CD14-positive monocyte (primary cell): ENCODE measurements around the gene ARAP2. TPM values are rescaled to one million over a fixed set of nuclear protein-coding genes. Genes with fewer than 3 reads are reported as not detected.
A peak's percentile ranks its signal among the peaks of the same experiment; 100 is the strongest.

Experiments used
- DNase-seq, 3 donors: peaks; one replicate each; pipeline ENCODE4 v3.0.0-alpha.2; 2011 to 2022
- H2AFZ ChIP-seq: 2 replicates; pipeline ENCODE4 v1.6.0; 2012; ENCODE audit warnings: mild to moderate bottlenecking, low read depth, low read length, inconsistent platforms; ENCODE audit not compliant: insufficient read depth, poor library complexity, severe bottlenecking
- H3K27ac ChIP-seq, 2 donors: 1 replicate in 1 of 2; 2 replicates in 1 of 2; pipeline ENCODE4 v1.5.1; 2012 to 2013; ENCODE audit warnings: low read length in 2 of 2, control low read depth in 1 of 2, inconsistent platforms in 1 of 2, low read depth in 1 of 2, mild to moderate bottlenecking in 1 of 2
- H3K27me3 ChIP-seq, 2 donors: one replicate each; pipeline versions ENCODE4 v1.6.0 to v1.6.1; 2011 to 2013; ENCODE audit warnings: low read length in 2 of 2; ENCODE audit not compliant: control insufficient read depth in 2 of 2, insufficient read depth in 2 of 2
- H3K36me3 ChIP-seq, 2 donors: replicated peaks in 1 of 2; 1 replicate in 1 of 2; 2 replicates in 1 of 2; pipeline versions ENCODE4 v1.5.1 to v1.6.1; 2012 to 2013; ENCODE audit warnings: low read length in 2 of 2, control low read depth in 1 of 2, inconsistent platforms in 1 of 2, mild to moderate bottlenecking in 1 of 2; ENCODE audit not compliant: insufficient read depth in 2 of 2, control insufficient read depth in 1 of 2
- H3K4me1 ChIP-seq, 2 donors: 1 replicate in 1 of 2; 2 replicates in 1 of 2; pipeline versions ENCODE4 v1.5.1 to v1.6.1; 2012 to 2013; ENCODE audit warnings: low read length in 2 of 2, control low read depth in 1 of 2, inconsistent platforms in 1 of 2, mild to moderate bottlenecking in 1 of 2, moderate library complexity in 1 of 2; ENCODE audit not compliant: insufficient read depth in 2 of 2, control insufficient read depth in 1 of 2
- H3K4me2 ChIP-seq: replicated peaks from 2 replicates; pipeline ENCODE3; 2012; ENCODE audit warnings: low read length, moderate library complexity, mild to moderate bottlenecking; ENCODE audit not compliant: poor library complexity, severe bottlenecking; ENCODE audit errors: extremely low read depth
- H3K4me3 ChIP-seq, 3 experiments: fragments of 200-600 bp in 1 of 3; sonication (generic) in 1 of 3; replicated peaks in 1 of 3; 1 replicate in 2 of 3; 2 replicates in 1 of 3; pipeline ENCODE4 v1.5.1; 2011 to 2013; ENCODE audit warnings: low read length in 3 of 3, mild to moderate bottlenecking in 3 of 3, control low read depth in 2 of 3, low read depth in 2 of 3, inconsistent platforms in 1 of 3, moderate library complexity in 1 of 3
- H3K79me2 ChIP-seq: 2 replicates; pipeline ENCODE4 v1.6.0; 2012; ENCODE audit warnings: mild to moderate bottlenecking, control low read depth, inconsistent platforms, low read length, moderate library complexity; ENCODE audit not compliant: insufficient read depth
- H3K9ac ChIP-seq: 2 replicates; pipeline ENCODE4 v1.6.0; 2017; ENCODE audit warnings: low read length, mild to moderate bottlenecking; ENCODE audit not compliant: insufficient read depth, poor library complexity, severe bottlenecking
- H3K9me3 ChIP-seq, 2 donors: replicated peaks in 1 of 2; 1 replicate in 1 of 2; 2 replicates in 1 of 2; pipeline versions ENCODE4 v1.5.1 to v1.6.1; 2012 to 2013; ENCODE audit warnings: low read length in 2 of 2, control low read depth in 1 of 2; ENCODE audit not compliant: control insufficient read depth in 1 of 2, insufficient read depth in 1 of 2
- H4K20me1 ChIP-seq: 2 replicates; pipeline ENCODE4 v1.6.0; 2012; ENCODE audit warnings: mild to moderate bottlenecking, low read length, control low read depth, moderate library complexity; ENCODE audit not compliant: insufficient read depth
- H3K27ac Mint-ChIP-seq, 7 donors: one replicate each; pipeline ENCODE4 v1.8.0; 2020; ENCODE audit warnings: mild to moderate bottlenecking in 7 of 7, mixed read lengths in 7 of 7, moderate library complexity in 6 of 7, inconsistent platforms in 2 of 7
- H3K27me3 Mint-ChIP-seq, 3 donors: one replicate each; pipeline ENCODE4 v1.8.0; 2021 to 2022; ENCODE audit warnings: low read depth in 3 of 3, mild to moderate bottlenecking in 3 of 3, mixed read lengths in 3 of 3, moderate library complexity in 3 of 3, inconsistent platforms in 1 of 3
- H3K36me3 Mint-ChIP-seq, 2 donors: one replicate each; pipeline ENCODE4 v1.8.0; 2020; ENCODE audit warnings: mixed read lengths in 2 of 2, inconsistent platforms in 1 of 2, mild to moderate bottlenecking in 1 of 2
- H3K4me1 Mint-ChIP-seq: one replicate; pipeline ENCODE4 v1.8.0; 2020; ENCODE audit warnings: mild to moderate bottlenecking, mixed read lengths
- H3K4me3 Mint-ChIP-seq, 2 donors: one replicate each; pipeline ENCODE4 v1.8.0; 2020; ENCODE audit warnings: mild to moderate bottlenecking in 2 of 2, mixed read lengths in 2 of 2, moderate library complexity in 1 of 2
- H3K9me3 Mint-ChIP-seq, 7 donors: one replicate each; pipeline ENCODE4 v1.8.0; 2020 to 2022; ENCODE audit warnings: mixed read lengths in 7 of 7, mild to moderate bottlenecking in 6 of 7, moderate library complexity in 6 of 7, inconsistent platforms in 2 of 7
- CTCF ChIP-seq: fragments of 200-600 bp; IDR thresholded peaks from one replicate; pipeline ENCODE4 v1.8.0; 2022; ENCODE audit warnings: antibody characterized with exemption, mild to moderate bottlenecking
- WGBS: methylation state at CpG from one replicate; pipeline ENCODE4 v1.1.5; 2013; ENCODE audit warnings: missing lambda C conversion rate; ENCODE audit not compliant: insufficient coverage; 5-methylcytosine and 5-hydroxymethylcytosine counted together
- intact Hi-C, 2 donors: fragments of 100-400 bp; cut with micrococcal nuclease; formaldehyde crosslinking; loops; one replicate each; pipeline versions ENCODE4 v1.15.0 to v1.15.1; 2023
- polyA plus RNA-seq, 3 donors: library from polyadenylated mRNA; depleted of rRNA in 1 of 3; unstranded in 2 of 3; stranded (reverse) in 1 of 3; fragments of 300-500 nt in 2 of 3; fragments of >200 nt in 1 of 3; fragmentation: Illumina TruSeq in 2 of 3; gene quantifications; 1 replicate in 2 of 3; 2 replicates in 1 of 3; pipeline ENCODE4 v1.2.3, GENCODE V29; 2012 to 2021

The ARAP2 gene
- polyA plus RNA-seq, 3 donors, result 4.6 to 17.7 (median 5.6) TPM

- intact Hi-C loops, result no loop called here
- Histone ChIP-seq H3K79me2 (no peaks in the 10 kb centered on the region), H2AFZ (no peak overlapping the region), H3K4me3 (no peak overlapping the region), H3K9me3 (no peaks in the 10 kb centered on the region), H3K27me3 (no peaks in the 10 kb centered on the region), H3K27ac (no peak overlapping the region), H3K36me3 (peaks cover 19 to 45% of the 10 kb centered on the region in 2 donors), H3K9ac (no peak overlapping the region), H3K4me2 (no peak overlapping the region), H4K20me1 (no peaks in the 10 kb centered on the region), H3K4me1 (no peaks in the 10 kb centered on the region)
- WGBS, result 97% methylated on average over 4 of the region's 7 CpGs
- Mint-ChIP-seq H3K27ac (peak overlapping the region in 3 of 7 donors; percentile 31 to 51 (median 49)), H3K4me3 (no peak overlapping the region), H3K4me1 (peaks cover 4% of the 10 kb centered on the region), H3K27me3 (peaks cover 0 to 4% (median 0%) of the 10 kb centered on the region in 3 donors), H3K9me3 (peaks cover 0 to 2% (median 0%) of the 10 kb centered on the region in 7 donors), H3K36me3 (peaks cover 31 to 36% of the 10 kb centered on the region in 2 donors)
- no peak for TF ChIP-seq CTCF
- no peak for DNase-seq
These were observed 48.0 kb downstream of the ARAP2 start for GRCh38 chr4:36196145-36196913.

- no peaks in the 10 kb centered on the region for H3K9me3 ChIP-seq
- peaks cover 22% of the 10 kb centered on the region for H3K4me1 Mint-ChIP-seq
- no peak overlapping the region for H3K4me3 ChIP-seq
- DNase-seq, result no peak
- no peaks in the 10 kb centered on the region for H3K27me3 ChIP-seq
- no peaks in the 10 kb centered on the region for H3K9me3 Mint-ChIP-seq
- no peak overlapping the region for H3K27ac Mint-ChIP-seq
- no peak overlapping the region for H3K4me2 ChIP-seq
- H3K36me3 Mint-ChIP-seq, result peaks cover 22 to 34% of the 10 kb centered on the region in 2 donors
- no CpG with 5 or more reads among the region's 1 CpG for WGBS
- peaks cover 8 to 39% of the 10 kb centered on the region in 2 donors for H3K36me3 ChIP-seq
- H3K4me1 ChIP-seq, result peaks cover 7% of the 10 kb centered on the region in 2 donors
- no peak for TF ChIP-seq CTCF
- no peak overlapping the region for H3K27ac ChIP-seq
- intact Hi-C loops, result no loop called here
- no peak overlapping the region for H2AFZ ChIP-seq
- peaks cover 0 to 4% (median 0%) of the 10 kb centered on the region in 3 donors for H3K27me3 Mint-ChIP-seq
- no peaks in the 10 kb centered on the region for H4K20me1 ChIP-seq
- no peak overlapping the region for H3K9ac ChIP-seq
- H3K4me3 Mint-ChIP-seq, result no peak overlapping the region
- no peaks in the 10 kb centered on the region for H3K79me2 ChIP-seq
These were observed 51.4 kb downstream of the ARAP2 start for GRCh38 chr4:36192922-36193321.
